GM12801 (cell line): ENCODE data around the gene FGA.

Source experiments
- TF ChIP-seq, protein P1 (sequence below): IDR thresholded peaks from one replicate; pipeline ENCODE4 v1.5.1; 2011; ENCODE audit warnings: control low read depth; ENCODE audit not compliant: insufficient read length; ENCODE audit errors: extremely low read depth

The FGA gene

DNA sequence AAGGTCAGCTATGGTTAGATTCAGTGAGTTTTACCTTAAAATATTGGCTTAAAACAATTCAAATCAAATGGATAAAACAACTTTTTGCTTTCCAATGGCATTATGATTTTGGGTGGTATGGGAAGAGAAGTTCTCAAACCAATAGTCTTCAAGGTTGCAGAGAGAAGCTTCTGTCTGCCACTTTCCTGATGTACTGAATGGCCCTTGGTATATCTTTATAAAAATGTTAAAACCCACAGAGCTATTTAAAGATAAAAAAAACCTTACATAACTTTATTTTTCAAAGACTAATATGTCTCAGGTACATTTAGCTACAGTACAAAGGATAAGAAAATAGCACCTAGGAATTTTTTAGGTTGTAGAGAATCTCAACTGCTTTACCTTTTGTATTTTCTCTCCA is 6.9 kb downstream of the FGA start:
- TF ChIP-seq, protein P1, sequence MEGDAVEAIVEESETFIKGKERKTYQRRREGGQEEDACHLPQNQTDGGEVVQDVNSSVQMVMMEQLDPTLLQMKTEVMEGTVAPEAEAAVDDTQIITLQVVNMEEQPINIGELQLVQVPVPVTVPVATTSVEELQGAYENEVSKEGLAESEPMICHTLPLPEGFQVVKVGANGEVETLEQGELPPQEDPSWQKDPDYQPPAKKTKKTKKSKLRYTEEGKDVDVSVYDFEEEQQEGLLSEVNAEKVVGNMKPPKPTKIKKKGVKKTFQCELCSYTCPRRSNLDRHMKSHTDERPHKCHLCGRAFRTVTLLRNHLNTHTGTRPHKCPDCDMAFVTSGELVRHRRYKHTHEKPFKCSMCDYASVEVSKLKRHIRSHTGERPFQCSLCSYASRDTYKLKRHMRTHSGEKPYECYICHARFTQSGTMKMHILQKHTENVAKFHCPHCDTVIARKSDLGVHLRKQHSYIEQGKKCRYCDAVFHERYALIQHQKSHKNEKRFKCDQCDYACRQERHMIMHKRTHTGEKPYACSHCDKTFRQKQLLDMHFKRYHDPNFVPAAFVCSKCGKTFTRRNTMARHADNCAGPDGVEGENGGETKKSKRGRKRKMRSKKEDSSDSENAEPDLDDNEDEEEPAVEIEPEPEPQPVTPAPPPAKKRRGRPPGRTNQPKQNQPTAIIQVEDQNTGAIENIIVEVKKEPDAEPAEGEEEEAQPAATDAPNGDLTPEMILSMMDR = no peak

GRCh38 chr4:154583230-154583629 is 7.3 kb downstream of the FGA start:
- TF ChIP-seq, protein P1 = no peak

GRCh38 chr4:154582723-154583122 is 7.8 kb downstream of the FGA start:
- TF ChIP-seq, protein P1 = no peak

GRCh38 chr4:154579927-154580326 is 10.6 kb downstream of the FGA start:
- TF ChIP-seq, protein P1 = no peak

DNA sequence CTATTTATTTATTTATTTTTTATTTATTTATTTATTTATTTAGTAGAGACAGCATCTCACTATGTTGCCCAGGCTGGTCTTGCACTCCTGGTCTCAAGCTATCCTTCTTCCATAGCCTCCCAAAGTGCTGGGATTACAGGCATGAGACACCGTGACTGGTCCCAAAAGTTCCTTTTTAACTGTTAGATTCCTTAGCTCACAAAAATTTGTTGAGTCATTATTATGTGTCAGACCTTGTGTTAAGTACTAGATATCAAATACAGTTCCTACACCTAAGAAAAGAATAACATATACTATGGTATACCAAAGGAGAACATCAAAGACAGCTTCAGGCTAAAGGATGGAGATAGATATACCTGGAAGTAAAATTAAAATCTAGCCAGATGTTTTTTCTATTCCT is 11.6 kb downstream of the FGA start:
- TF ChIP-seq, protein P1 = no peak

DNA sequence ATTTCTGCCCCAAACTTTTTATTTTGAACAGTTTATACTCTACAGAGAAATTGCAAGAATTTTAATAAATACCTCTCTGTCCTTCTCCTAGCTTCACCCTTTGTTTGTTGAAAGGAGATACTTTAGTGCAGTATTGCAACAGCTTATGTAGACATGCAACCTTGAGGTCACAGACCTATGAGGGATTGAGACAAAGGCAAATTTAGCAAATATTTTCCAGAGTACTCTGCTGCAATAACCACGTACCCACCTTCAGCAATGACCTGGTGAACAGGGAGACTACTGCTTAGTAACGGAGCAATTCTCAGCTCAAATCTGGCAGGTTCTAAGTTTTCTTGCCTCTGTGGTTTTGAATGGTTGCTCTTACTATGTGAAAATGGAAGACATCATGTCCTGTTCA is 13.2 kb downstream of the FGA start:
- TF ChIP-seq, protein P1 = no peak

- TF ChIP-seq, protein P1 = no peak
These were observed 16.2 kb downstream of the FGA start for GRCh38 chr4:154574311-154574710.
